WTC11 (cell line): ENCODE results near the gene MGAT3. TPM values are rescaled to one million over a fixed set of nuclear protein-coding genes. Genes with fewer than 3 reads are reported as not detected.

Source experiments
- ATAC-seq: fragments of 200-7000 bp; cut with Tn5 transposase; 2 replicates; pipeline ENCODE4 v1.10.0; 2021; ENCODE audit warnings: mild to moderate bottlenecking, moderate library complexity
- CTCF ChIA-PET: fragments of 300-600 bp; sonication (Branson Sonifier 250); formaldehyde crosslinking; loops from one replicate; lab custom pipeline; 2021; ENCODE audit warnings: antibody characterized with exemption; lab: Charles Lee
- POLR2A ChIA-PET: fragments of 350-600 bp; sonication (Branson Sonifier 250); formaldehyde crosslinking; loops from one replicate; lab custom pipeline; 2021; ENCODE audit warnings: antibody characterized with exemption; lab: Charles Lee
- DNase-seq: peaks from one replicate; pipeline ENCODE4 v3.0.0; 2021; ENCODE audit warnings: low spot score
- H3K27ac Mint-ChIP-seq: 2 replicates; pipeline ENCODE4 v1.8.0; 2021; ENCODE audit warnings: mixed read lengths
- H3K27me3 Mint-ChIP-seq: 2 replicates; pipeline ENCODE4 v1.8.0; 2021; ENCODE audit warnings: low read depth, mild to moderate bottlenecking, moderate library complexity, mixed read lengths
- H3K36me3 Mint-ChIP-seq: 2 replicates; pipeline ENCODE4 v1.8.0; 2021; ENCODE audit warnings: mixed read lengths
- H3K4me1 Mint-ChIP-seq: 2 replicates; pipeline ENCODE4 v1.8.0; 2022; ENCODE audit warnings: mixed read lengths
- H3K4me3 Mint-ChIP-seq: 2 replicates; pipeline ENCODE4 v1.8.0; 2021; ENCODE audit warnings: mild to moderate bottlenecking, moderate library complexity, mixed read lengths
- H3K9me3 Mint-ChIP-seq: 2 replicates; pipeline ENCODE4 v1.8.0; 2021; ENCODE audit warnings: mixed read lengths
- CREM ChIP-seq: sonication (generic); formaldehyde crosslinking; IDR thresholded peaks from 2 replicates; pipeline ENCODE4 v1.8.1; 2022; ENCODE audit warnings: mild to moderate bottlenecking, missing genetic modification reagents, moderate library complexity
- ESRRA ChIP-seq: sonication (generic); formaldehyde crosslinking; IDR thresholded peaks from 2 replicates; pipeline ENCODE4 v1.8.1; 2022; ENCODE audit warnings: mild to moderate bottlenecking, missing genetic modification reagents, borderline replicate concordance
- FOXP1 ChIP-seq: sonication (generic); formaldehyde crosslinking; IDR thresholded peaks from 2 replicates; pipeline ENCODE4 v1.8.0; 2022; ENCODE audit warnings: missing genetic modification reagents, mild to moderate bottlenecking, moderate library complexity, borderline replicate concordance
- GABPB1 ChIP-seq: sonication (generic); formaldehyde crosslinking; IDR thresholded peaks from 2 replicates; pipeline ENCODE4 v1.8.1; 2023; ENCODE audit warnings: mild to moderate bottlenecking, missing genetic modification reagents
- HMGXB4 ChIP-seq: sonication (generic); formaldehyde crosslinking; IDR thresholded peaks from 2 replicates; pipeline ENCODE4 v1.8.1; 2023; ENCODE audit warnings: mild to moderate bottlenecking, moderate library complexity, missing genetic modification reagents
- NFYB ChIP-seq: sonication (generic); formaldehyde crosslinking; conservative IDR thresholded peaks from 2 replicates; pipeline ENCODE4 v1.8.0; 2022; ENCODE audit warnings: low read depth, missing genetic modification reagents
- ZNF263 ChIP-seq: sonication (generic); formaldehyde crosslinking; IDR thresholded peaks from 2 replicates; pipeline ENCODE4 v1.8.1; 2022; ENCODE audit warnings: low read depth, mild to moderate bottlenecking, moderate library complexity, missing genetic modification reagents
- ZSCAN18 ChIP-seq: fragments of 250-450 bp; sonication (Bioruptor Pico); IDR thresholded peaks from 2 replicates; pipeline ENCODE4 v2.1.2; 2022; ENCODE audit warnings: mild to moderate bottlenecking, moderate library complexity
- total RNA-seq: library from RNA; stranded (reverse); gene quantifications from 3 replicates; pipeline ENCODE4 v1.2.3, GENCODE V29; 2021
- TF ChIP-seq, protein P1 (sequence below): sonication (generic); formaldehyde crosslinking; IDR thresholded peaks from 2 replicates; pipeline ENCODE4 v1.8.0; 2022; ENCODE audit warnings: missing genetic modification reagents
- TF ChIP-seq, protein P2 (sequence below): sonication (generic); formaldehyde crosslinking; IDR thresholded peaks from 2 replicates; pipeline ENCODE4 v1.8.1; 2023; ENCODE audit warnings: mild to moderate bottlenecking, missing genetic modification reagents, borderline replicate concordance
- TF ChIP-seq, protein P3 (sequence below): sonication (generic); formaldehyde crosslinking; IDR thresholded peaks from 2 replicates; pipeline ENCODE4 v1.8.0; 2022; ENCODE audit warnings: mild to moderate bottlenecking, missing genetic modification reagents

MGAT3 gene
- total RNA-seq, 1 experiment from 2014 or later, result 11.4 TPM

- POLR2A ChIA-PET, result interaction anchor here (0.6 to 1.2 kb wide), 3 partner anchors 48 to 669 kb away, joined by 3 to 7 read pairs (median 5); no protein-coding TSS in a partner anchor
- Mint-ChIP-seq H3K4me1 (peaks cover 68% of the 10 kb centered on the region), H3K9me3 (no peaks in the 10 kb centered on the region), H3K36me3 (no peaks in the 10 kb centered on the region), H3K27me3 (no peaks in the 10 kb centered on the region), H3K4me3 (no peak overlapping the region), H3K27ac (peak overlapping the region; percentile 85)
- DNase-seq (no peak), ATAC-seq (peak; percentile 14)
- CTCF ChIA-PET, result interaction anchor here (0.7 to 3.3 kb wide), 9 partner anchors 10 to 72 kb away, joined by 3 to 17 read pairs (median 9); partner anchors contain the start of gene TAB1
- TF ChIP-seq ZNF263 (CRISPR knock-in tag) (no peak), ZSCAN18 (CRISPR knock-in tag) (no peak), NFYB (CRISPR knock-in tag) (no peak), HMGXB4 (CRISPR knock-in tag) (no peak), FOXP1 (CRISPR knock-in tag) (no peak), CREM (CRISPR knock-in tag) (no peak), ESRRA (CRISPR knock-in tag) (no peak), GABPB1 (no peak)
- TF ChIP-seq, protein P1, sequence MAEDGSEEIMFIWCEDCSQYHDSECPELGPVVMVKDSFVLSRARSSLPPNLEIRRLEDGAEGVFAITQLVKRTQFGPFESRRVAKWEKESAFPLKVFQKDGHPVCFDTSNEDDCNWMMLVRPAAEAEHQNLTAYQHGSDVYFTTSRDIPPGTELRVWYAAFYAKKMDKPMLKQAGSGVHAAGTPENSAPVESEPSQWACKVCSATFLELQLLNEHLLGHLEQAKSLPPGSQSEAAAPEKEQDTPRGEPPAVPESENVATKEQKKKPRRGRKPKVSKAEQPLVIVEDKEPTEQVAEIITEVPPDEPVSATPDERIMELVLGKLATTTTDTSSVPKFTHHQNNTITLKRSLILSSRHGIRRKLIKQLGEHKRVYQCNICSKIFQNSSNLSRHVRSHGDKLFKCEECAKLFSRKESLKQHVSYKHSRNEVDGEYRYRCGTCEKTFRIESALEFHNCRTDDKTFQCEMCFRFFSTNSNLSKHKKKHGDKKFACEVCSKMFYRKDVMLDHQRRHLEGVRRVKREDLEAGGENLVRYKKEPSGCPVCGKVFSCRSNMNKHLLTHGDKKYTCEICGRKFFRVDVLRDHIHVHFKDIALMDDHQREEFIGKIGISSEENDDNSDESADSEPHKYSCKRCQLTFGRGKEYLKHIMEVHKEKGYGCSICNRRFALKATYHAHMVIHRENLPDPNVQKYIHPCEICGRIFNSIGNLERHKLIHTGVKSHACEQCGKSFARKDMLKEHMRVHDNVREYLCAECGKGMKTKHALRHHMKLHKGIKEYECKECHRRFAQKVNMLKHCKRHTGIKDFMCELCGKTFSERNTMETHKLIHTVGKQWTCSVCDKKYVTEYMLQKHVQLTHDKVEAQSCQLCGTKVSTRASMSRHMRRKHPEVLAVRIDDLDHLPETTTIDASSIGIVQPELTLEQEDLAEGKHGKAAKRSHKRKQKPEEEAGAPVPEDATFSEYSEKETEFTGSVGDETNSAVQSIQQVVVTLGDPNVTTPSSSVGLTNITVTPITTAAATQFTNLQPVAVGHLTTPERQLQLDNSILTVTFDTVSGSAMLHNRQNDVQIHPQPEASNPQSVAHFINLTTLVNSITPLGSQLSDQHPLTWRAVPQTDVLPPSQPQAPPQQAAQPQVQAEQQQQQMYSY (CRISPR knock-in tag), result no peak
- TF ChIP-seq, protein P2, sequence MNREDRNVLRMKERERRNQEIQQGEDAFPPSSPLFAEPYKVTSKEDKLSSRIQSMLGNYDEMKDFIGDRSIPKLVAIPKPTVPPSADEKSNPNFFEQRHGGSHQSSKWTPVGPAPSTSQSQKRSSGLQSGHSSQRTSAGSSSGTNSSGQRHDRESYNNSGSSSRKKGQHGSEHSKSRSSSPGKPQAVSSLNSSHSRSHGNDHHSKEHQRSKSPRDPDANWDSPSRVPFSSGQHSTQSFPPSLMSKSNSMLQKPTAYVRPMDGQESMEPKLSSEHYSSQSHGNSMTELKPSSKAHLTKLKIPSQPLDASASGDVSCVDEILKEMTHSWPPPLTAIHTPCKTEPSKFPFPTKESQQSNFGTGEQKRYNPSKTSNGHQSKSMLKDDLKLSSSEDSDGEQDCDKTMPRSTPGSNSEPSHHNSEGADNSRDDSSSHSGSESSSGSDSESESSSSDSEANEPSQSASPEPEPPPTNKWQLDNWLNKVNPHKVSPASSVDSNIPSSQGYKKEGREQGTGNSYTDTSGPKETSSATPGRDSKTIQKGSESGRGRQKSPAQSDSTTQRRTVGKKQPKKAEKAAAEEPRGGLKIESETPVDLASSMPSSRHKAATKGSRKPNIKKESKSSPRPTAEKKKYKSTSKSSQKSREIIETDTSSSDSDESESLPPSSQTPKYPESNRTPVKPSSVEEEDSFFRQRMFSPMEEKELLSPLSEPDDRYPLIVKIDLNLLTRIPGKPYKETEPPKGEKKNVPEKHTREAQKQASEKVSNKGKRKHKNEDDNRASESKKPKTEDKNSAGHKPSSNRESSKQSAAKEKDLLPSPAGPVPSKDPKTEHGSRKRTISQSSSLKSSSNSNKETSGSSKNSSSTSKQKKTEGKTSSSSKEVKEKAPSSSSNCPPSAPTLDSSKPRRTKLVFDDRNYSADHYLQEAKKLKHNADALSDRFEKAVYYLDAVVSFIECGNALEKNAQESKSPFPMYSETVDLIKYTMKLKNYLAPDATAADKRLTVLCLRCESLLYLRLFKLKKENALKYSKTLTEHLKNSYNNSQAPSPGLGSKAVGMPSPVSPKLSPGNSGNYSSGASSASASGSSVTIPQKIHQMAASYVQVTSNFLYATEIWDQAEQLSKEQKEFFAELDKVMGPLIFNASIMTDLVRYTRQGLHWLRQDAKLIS, result no peak
- TF ChIP-seq, protein P3, sequence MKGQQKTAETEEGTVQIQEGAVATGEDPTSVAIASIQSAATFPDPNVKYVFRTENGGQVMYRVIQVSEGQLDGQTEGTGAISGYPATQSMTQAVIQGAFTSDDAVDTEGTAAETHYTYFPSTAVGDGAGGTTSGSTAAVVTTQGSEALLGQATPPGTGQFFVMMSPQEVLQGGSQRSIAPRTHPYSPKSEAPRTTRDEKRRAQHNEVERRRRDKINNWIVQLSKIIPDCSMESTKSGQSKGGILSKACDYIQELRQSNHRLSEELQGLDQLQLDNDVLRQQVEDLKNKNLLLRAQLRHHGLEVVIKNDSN (CRISPR knock-in tag), result no peak
Measured at GRCh38 chr22:39471381-39472141, 14.7 kb downstream of the MGAT3 start.
